H1 (cell line): ENCODE results near the gene CTCF. TPM values are rescaled to one million over a fixed set of nuclear protein-coding genes. Genes with fewer than 3 reads are reported as not detected.

Source experiments
- CTCF ChIA-PET: fragments of 300-600 bp; sonication (Branson Sonifier 250); formaldehyde crosslinking; loops from one replicate; lab custom pipeline; 2021; ENCODE audit not compliant: partially characterized antibody; lab: Charles Lee
- POLR2A ChIA-PET: fragments of 300-600 bp; sonication (Branson Sonifier 250); formaldehyde crosslinking; loops from one replicate; lab custom pipeline; 2021; ENCODE audit warnings: inconsistent platforms; ENCODE audit not compliant: partially characterized antibody; lab: Charles Lee
- DNase-seq, 2 experiments: peaks; one replicate each; pipeline versions ENCODE4 v3.0.0 to v3.0.0-alpha.2; 2010 to 2022; ENCODE audit warnings: low spot score in 2 of 2, low read depth in 1 of 2, mixed read lengths in 1 of 2
- FAIRE-seq: peaks from 2 replicates; lab custom pipeline; 2011; peaks lifted over from hg19 to GRCh38; lab: Jason Lieb, UNC
- H2AFZ ChIP-seq: 2 replicates; pipeline ENCODE4 v1.8.1; 2012; ENCODE audit warnings: low read length, inconsistent platforms
- H2AK5ac ChIP-seq: 2 replicates; pipeline ENCODE4 v1.6.1; 2013; ENCODE audit warnings: low read depth, low read length
- H2BK120ac ChIP-seq: replicated peaks from 2 replicates; pipeline ENCODE3; 2013; ENCODE audit warnings: low read depth, low read length, inconsistent platforms
- H2BK12ac ChIP-seq: 2 replicates; pipeline ENCODE4 v1.6.1; 2013; ENCODE audit warnings: low read depth, low read length
- H2BK15ac ChIP-seq: 2 replicates; pipeline ENCODE4 v1.6.1; 2013; ENCODE audit warnings: low read length
- H2BK20ac ChIP-seq: 2 replicates; pipeline ENCODE4 v1.6.1; 2013; ENCODE audit warnings: low read length
- H2BK5ac ChIP-seq: 2 replicates; pipeline ENCODE4 v1.6.1; 2013; ENCODE audit warnings: low read depth, low read length
- H3K14ac ChIP-seq: 2 replicates; pipeline ENCODE4 v1.6.1; 2013; ENCODE audit warnings: inconsistent platforms; ENCODE audit not compliant: insufficient read length
- H3K18ac ChIP-seq: 2 replicates; pipeline ENCODE4 v1.6.1; 2013; ENCODE audit warnings: low read length; ENCODE audit errors: extremely low read depth
- H3K23ac ChIP-seq: 2 replicates; pipeline ENCODE4 v1.6.1; 2013; ENCODE audit warnings: inconsistent platforms; ENCODE audit not compliant: insufficient read length
- H3K23me2 ChIP-seq: 2 replicates; pipeline ENCODE4 v1.6.1; 2013; ENCODE audit warnings: low read depth, low read length
- H3K27ac ChIP-seq: 2 replicates; pipeline ENCODE4 v1.6.1; 2011; ENCODE audit warnings: low read depth, low read length, inconsistent platforms
- H3K27me3 ChIP-seq, 4 experiments: replicated peaks in 1 of 4; 1 replicate in 1 of 4; 2 replicates in 3 of 4; pipeline versions ENCODE4 v1.6.1 to v1.8.1; 2011 to 2013; ENCODE audit warnings: low read length in 3 of 4, mild to moderate bottlenecking in 3 of 4, inconsistent platforms in 2 of 4, mixed read lengths in 2 of 4, moderate library complexity in 1 of 4; ENCODE audit not compliant: control insufficient read depth in 3 of 4, insufficient read depth in 3 of 4; ENCODE audit errors: extremely low read depth in 1 of 4
- H3K36me3 ChIP-seq, 4 experiments: 2 replicates each; pipeline versions ENCODE4 v1.6.1 to v1.8.1; 2011 to 2013; ENCODE audit warnings: mild to moderate bottlenecking in 4 of 4, low read length in 3 of 4, moderate library complexity in 2 of 4, control low read depth in 1 of 4, inconsistent platforms in 1 of 4; ENCODE audit not compliant: insufficient read depth in 4 of 4, control insufficient read depth in 2 of 4
- H3K4ac ChIP-seq: replicated peaks from 2 replicates; pipeline ENCODE3; 2013; ENCODE audit warnings: low read length, low read depth, mixed read lengths, inconsistent platforms; ENCODE audit not compliant: insufficient read length
- H3K4me1 ChIP-seq, 4 experiments: replicated peaks in 1 of 4; 1 replicate in 1 of 4; 2 replicates in 3 of 4; pipeline versions ENCODE4 v1.6.1 to v1.8.1; 2011 to 2013; ENCODE audit warnings: low read length in 3 of 4, inconsistent platforms in 2 of 4, mixed read lengths in 1 of 4; ENCODE audit not compliant: insufficient read depth in 4 of 4, control insufficient read depth in 3 of 4
- H3K4me2 ChIP-seq, 2 experiments: 2 replicates each; pipeline versions ENCODE4 v1.6.1 to v1.8.1; 2011 to 2013; ENCODE audit warnings: low read depth in 2 of 2, low read length in 2 of 2, control low read depth in 1 of 2, inconsistent platforms in 1 of 2, mild to moderate bottlenecking in 1 of 2; ENCODE audit not compliant: insufficient read depth in 1 of 2
- H3K4me3 ChIP-seq, 4 experiments: fragments of 200-600, 300-600 bp in 1 of 4; sonication (generic), shearing (Covaris generic), sonication (Bioruptor Twin) in 1 of 4; 2 replicates each; pipeline versions ENCODE4 v1.5.1 to v1.8.1; 2011 to 2016; ENCODE audit warnings: low read length in 4 of 4, low read depth in 3 of 4, control low read depth in 2 of 4, inconsistent platforms in 2 of 4, mild to moderate bottlenecking in 2 of 4, mixed read lengths in 1 of 4, moderate library complexity in 1 of 4; ENCODE audit not compliant: insufficient read depth in 2 of 4; ENCODE audit errors: extremely low read depth in 1 of 4
- H3K56ac ChIP-seq: replicated peaks from 2 replicates; pipeline ENCODE3; 2013; ENCODE audit warnings: low read depth, mild to moderate bottlenecking, mixed read lengths, low read length, inconsistent platforms; ENCODE audit not compliant: insufficient read length
- H3K79me1 ChIP-seq: 2 replicates; pipeline ENCODE4 v1.6.1; 2013; ENCODE audit warnings: low read depth, low read length, control low read depth
- H3K79me2 ChIP-seq, 2 experiments: 2 replicates each; pipeline versions ENCODE4 v1.6.1 to v1.8.1; 2012 to 2013; ENCODE audit warnings: low read length in 2 of 2, mild to moderate bottlenecking in 2 of 2, inconsistent platforms in 1 of 2; ENCODE audit not compliant: insufficient read depth in 2 of 2, control insufficient read depth in 1 of 2
- H3K9ac ChIP-seq, 4 experiments: replicated peaks in 1 of 4; 1 replicate in 1 of 4; 2 replicates in 3 of 4; pipeline versions ENCODE4 v1.6.1 to v1.8.1; 2011 to 2013; ENCODE audit warnings: low read depth in 3 of 4, low read length in 3 of 4, control low read depth in 2 of 4, mild to moderate bottlenecking in 2 of 4, moderate library complexity in 2 of 4, inconsistent platforms in 1 of 4; ENCODE audit errors: extremely low read depth in 1 of 4
- H3K9me3 ChIP-seq, 2 experiments: 2 replicates each; pipeline versions ENCODE4 v1.6.1 to v1.8.1; 2012 to 2013; ENCODE audit warnings: mild to moderate bottlenecking in 2 of 2, moderate library complexity in 2 of 2, control low read depth in 1 of 2, inconsistent platforms in 1 of 2, low read depth in 1 of 2, low read length in 1 of 2, mixed read lengths in 1 of 2; ENCODE audit not compliant: insufficient read depth in 2 of 2
- H4K20me1 ChIP-seq, 2 experiments: replicated peaks in 1 of 2; 2 replicates each; pipeline versions ENCODE3 to v1.8.1; 2011 to 2013; ENCODE audit warnings: inconsistent platforms in 2 of 2, low read length in 2 of 2, mild to moderate bottlenecking in 1 of 2; ENCODE audit not compliant: insufficient read depth in 2 of 2, control insufficient read depth in 1 of 2
- H4K5ac ChIP-seq: 2 replicates; pipeline ENCODE4 v1.6.1; 2013; ENCODE audit warnings: low read length, low read depth, mixed read lengths, inconsistent platforms; ENCODE audit not compliant: insufficient read length
- H4K8ac ChIP-seq: 2 replicates; pipeline ENCODE4 v1.8.0; 2013; ENCODE audit warnings: mild to moderate bottlenecking, moderate library complexity, low read length, inconsistent platforms; ENCODE audit not compliant: insufficient read depth; ENCODE audit errors: extremely low read depth
- H4K91ac ChIP-seq: replicated peaks from 2 replicates; pipeline ENCODE3; 2013; ENCODE audit warnings: low read length, mixed read lengths, inconsistent platforms; ENCODE audit not compliant: insufficient read length
- KDM5A ChIP-seq: fragments of 200-600 bp; IDR thresholded peaks from 2 replicates; pipeline ENCODE4 v1.7.1; 2012; ENCODE audit warnings: mild to moderate bottlenecking, low read length, inconsistent platforms, mixed read lengths
- SIN3A ChIP-seq, 2 experiments: IDR thresholded peaks in 1 of 2; conservative IDR thresholded peaks in 1 of 2; 2 replicates each; pipeline ENCODE4 v1.6.1; 2011 to 2012; ENCODE audit warnings: low read length in 2 of 2, improper control_type of control experiment in 1 of 2, low read depth in 1 of 2, mild to moderate bottlenecking in 1 of 2
- TEAD4 ChIP-seq: IDR thresholded peaks from 2 replicates; pipeline ENCODE4 v1.6.1; 2012; ENCODE audit warnings: low read depth, low read length, inconsistent platforms, mixed read lengths
- WGBS, 2 experiments: shearing (Covaris generic) in 1 of 2; methylation state at CpG; one replicate each; pipeline versions ENCODE4 v1.1.6 to v1.1.7; 2013 to 2015; ENCODE audit warnings: low lambda C conversion rate in 2 of 2, mixed read lengths in 2 of 2, inconsistent platforms in 1 of 2, low coverage in 1 of 2, missing lambda C conversion rate in 1 of 2; ENCODE audit not compliant: insufficient replicate concordance in 2 of 2, insufficient coverage in 1 of 2, insufficient read length in 1 of 2; ENCODE audit errors: extremely low coverage in 1 of 2, missing lambda C conversion rate in 1 of 2; 5-methylcytosine and 5-hydroxymethylcytosine counted together
- polyA plus RNA-seq, 7 experiments: library from polyadenylated mRNA; depleted of rRNA in 3 of 7; stranded (reverse) in 5 of 7; unstranded in 2 of 7; fragments of >200 nt in 5 of 7; fragments of 200-250 nt in 2 of 7; gene quantifications; 1 replicate in 5 of 7; 2 replicates in 1 of 7; 4 replicates in 1 of 7; pipeline versions ENCODE4 v1.2.1 to v1.2.3, GENCODE V29; 2011 to 2013; ENCODE audit warnings: missing spikeins in 2 of 7, mixed read lengths in 2 of 7
- total RNA-seq: library from RNA; stranded (reverse); fragmentation: NEBNext Ultra II Directional; extraction: Animal tissue kit (Norgen Biotek cat#: 25700); gene quantifications from 2 replicates; pipeline ENCODE4 v1.2.1, GENCODE V29; 2021

The CTCF gene
- total and polyA plus RNA-seq, 2 of the 8 experiments (the other 6 are each of a cell fraction or from before 2014, with no cell fraction given), result 32.4 to 66.0 TPM

DNA sequence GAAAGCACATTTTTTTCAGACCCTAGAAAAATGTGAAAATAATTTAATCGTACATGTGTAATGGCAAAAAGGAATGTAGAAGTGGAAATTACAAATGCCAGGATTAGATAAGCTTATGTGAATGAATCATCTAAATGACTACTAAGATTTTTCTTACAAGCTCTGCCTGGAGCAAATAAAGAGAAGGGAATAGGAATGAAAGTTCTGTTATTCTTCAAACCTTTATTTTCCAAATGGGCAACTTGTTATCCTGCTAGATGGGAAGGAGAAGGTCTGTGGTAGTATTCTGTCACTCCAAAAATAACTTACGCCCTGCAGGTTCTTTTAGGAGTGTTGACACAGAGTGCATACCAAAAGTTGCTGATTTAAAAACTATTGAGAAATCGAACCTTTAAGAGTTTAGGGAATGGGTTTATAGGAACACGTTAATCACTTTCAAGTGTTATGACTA lies 9.7 kb downstream of the CTCF start:
- Histone ChIP-seq H3K4ac (no peak overlapping the region), H3K9ac (no peak overlapping the region)
- CTCF ChIA-PET, result interaction anchor here (0.7 to 2.2 kb wide), 7 partner anchors 17 to 91 kb away, joined by 3 to 8 read pairs (median 3); no protein-coding TSS in a partner anchor

More for the DNA sequence above, 9.7 kb downstream of the CTCF start:
- Histone ChIP-seq H3K9me3 (no peaks in the 10 kb centered on the region), H3K79me1 (peaks cover 6% of the 10 kb centered on the region), H3K18ac (no peak overlapping the region)
- POLR2A ChIA-PET, result interaction anchor here (0.6 to 1.2 kb wide), 4 partner anchors 9 to 81 kb away, joined by 3 to 4 read pairs (median 4); no protein-coding TSS in a partner anchor
- TF ChIP-seq TEAD4 (no peak), SIN3A (conservative IDR thresholded peaks at IDR 0.05 in 1 of 2, IDR thresholded peaks at IDR 0.05 in 1 of 2; ENCODE audit: low read depth in 1 of 2, low read length in 2 of 2) (no peak), KDM5A (no peak)
- TF ChIP-seq, all 59 proteins: peak for 0
- H3K27me3 ChIP-seq, result no peaks in the 10 kb centered on the region
- H3K23me2 ChIP-seq, result no peaks in the 10 kb centered on the region
- H3K4me2 ChIP-seq, result no peak overlapping the region
- H4K5ac ChIP-seq, result no peak overlapping the region
- no peak overlapping the region for H2BK15ac ChIP-seq
- H3K23ac ChIP-seq, result no peak overlapping the region
- H4K91ac ChIP-seq, result no peak overlapping the region
- no peak overlapping the region for H4K8ac ChIP-seq
- FAIRE-seq (no peak), DNase-seq (no peak)
- no peak overlapping the region for H2BK20ac ChIP-seq
- no peak overlapping the region for H2BK12ac ChIP-seq
- WGBS, 2 experiments, result 95% methylated on average over 4 of the region's 4 CpGs; no CpG with 5 or more reads in 1 of the 2 experiments
- H3K4me1 ChIP-seq, result no peaks in the 10 kb centered on the region
- no peak overlapping the region for H2AFZ ChIP-seq
- no peaks in the 10 kb centered on the region for H4K20me1 ChIP-seq
- H2BK120ac ChIP-seq, result no peak overlapping the region
- H2BK5ac ChIP-seq, result no peak overlapping the region
- peaks cover 6 to 39% (median 17%) of the 10 kb centered on the region in 4 experiments; a peak in 5 of 8 replicates for H3K36me3 ChIP-seq
- no peak overlapping the region for H3K27ac ChIP-seq
- no peak overlapping the region for H3K14ac ChIP-seq
- H3K79me2 ChIP-seq, result peaks cover 2 to 67% of the 10 kb centered on the region in 2 experiments; a peak in 3 of 4 replicates
- no peak overlapping the region for H3K56ac ChIP-seq
- no peak overlapping the region for H3K4me3 ChIP-seq
- H2AK5ac ChIP-seq, result no peak overlapping the region
